GM23338 (cell line): ENCODE results near the gene SPRED2. TPM values are rescaled to one million over a fixed set of nuclear protein-coding genes. Genes with fewer than 3 reads are reported as not detected.

Experiments
- ATAC-seq: fragments of 200-7000 bp; cut with Tn5 transposase; 3 replicates; pipeline ENCODE4 v1.9.1; 2020
- DNase-seq: peaks from one replicate; pipeline ENCODE4 v3.0.0-alpha.2; 2015; ENCODE audit warnings: low spot score
- H2AFZ ChIP-seq: fragments of 200-600 bp; sonication (generic); 2 replicates; pipeline ENCODE4 v1.8.0; 2016; ENCODE audit warnings: antibody characterized with exemption, mild to moderate bottlenecking, moderate library complexity
- H3F3A ChIP-seq: fragments of 200-600 bp; sonication (generic); replicated peaks from 2 replicates; pipeline ENCODE4 v1.8.0; 2017; ENCODE audit warnings: antibody characterized with exemption, mixed run types, low read depth
- H3K27ac ChIP-seq: fragments of 200-600 bp; sonication (generic); 2 replicates; pipeline ENCODE4 v1.6.1; 2016; ENCODE audit warnings: low read depth
- H3K27me3 ChIP-seq: fragments of 200-600 bp; sonication (generic); 2 replicates; pipeline ENCODE4 v1.8.0; 2016; ENCODE audit warnings: mild to moderate bottlenecking, mixed run types, moderate library complexity; ENCODE audit not compliant: insufficient read depth
- H3K36me3 ChIP-seq: fragments of 200-600 bp; sonication (generic); 2 replicates; pipeline ENCODE4 v1.8.0; 2016; ENCODE audit warnings: mild to moderate bottlenecking; ENCODE audit not compliant: insufficient read depth
- H3K4me1 ChIP-seq: fragments of 200-600 bp; sonication (generic); 2 replicates; pipeline ENCODE4 v1.8.0; 2016; ENCODE audit warnings: mild to moderate bottlenecking, moderate library complexity; ENCODE audit not compliant: insufficient read depth
- H3K4me2 ChIP-seq: fragments of 200-600 bp; sonication (generic); 2 replicates; pipeline ENCODE4 v1.7.1; 2017; ENCODE audit warnings: mixed run types
- H3K4me3 ChIP-seq: fragments of 200-600 bp; sonication (generic); 2 replicates; pipeline ENCODE4 v1.6.1; 2016; ENCODE audit warnings: mixed run types
- H3K79me2 ChIP-seq: fragments of 200-600 bp; sonication (generic); replicated peaks from 2 replicates; pipeline ENCODE4 v1.8.0; 2017; ENCODE audit warnings: mild to moderate bottlenecking; ENCODE audit not compliant: insufficient read depth
- H3K9me2 ChIP-seq: fragments of 200-600 bp; sonication (generic); 2 replicates; pipeline ENCODE4 v1.8.0; 2017; ENCODE audit not compliant: insufficient read depth
- H4K20me1 ChIP-seq: fragments of 200-600 bp; sonication (generic); replicated peaks from 2 replicates; pipeline ENCODE4 v1.8.0; 2017; ENCODE audit warnings: mild to moderate bottlenecking; ENCODE audit not compliant: insufficient read depth
- H3K27ac Mint-ChIP-seq: 2 replicates; pipeline ENCODE4 v1.8.0; 2020; ENCODE audit warnings: inconsistent platforms, mild to moderate bottlenecking, moderate library complexity, mixed read lengths
- H3K27me3 Mint-ChIP-seq: 3 replicates; pipeline ENCODE4 v1.8.0; 2022; ENCODE audit warnings: low read depth, mild to moderate bottlenecking, moderate library complexity, mixed read lengths, inconsistent platforms; ENCODE audit not compliant: insufficient read depth, poor library complexity
- H3K36me3 Mint-ChIP-seq: 3 replicates; pipeline ENCODE4 v1.8.0; 2021; ENCODE audit warnings: low read depth, mild to moderate bottlenecking, inconsistent platforms, moderate library complexity, mixed read lengths
- H3K4me1 Mint-ChIP-seq: 3 replicates; pipeline ENCODE4 v1.8.0; 2020; ENCODE audit warnings: mild to moderate bottlenecking, inconsistent platforms, mixed read lengths
- H3K4me3 Mint-ChIP-seq: 3 replicates; pipeline ENCODE4 v1.8.0; 2021; ENCODE audit warnings: moderate library complexity, mild to moderate bottlenecking, inconsistent platforms, mixed read lengths
- H3K9me3 Mint-ChIP-seq: 3 replicates; pipeline ENCODE4 v1.8.0; 2020; ENCODE audit warnings: moderate library complexity, mild to moderate bottlenecking, inconsistent platforms, mixed read lengths
- CREB1 ChIP-seq: fragments of 250-450 bp; sonication (Bioruptor Pico); IDR thresholded peaks from 2 replicates; pipeline ENCODE4 v1.5.0; 2020; ENCODE audit warnings: low read depth, mild to moderate bottlenecking, moderate library complexity
- EZH2 ChIP-seq: fragments of 200-600 bp; sonication (generic); IDR thresholded peaks from one replicate; pipeline ENCODE4 v1.8.0; 2017; ENCODE audit warnings: antibody characterized with exemption, mild to moderate bottlenecking, low read depth; ENCODE audit not compliant: unreplicated experiment
- EZH2phosphoT487 ChIP-seq: fragments of 200-600 bp; sonication (generic); IDR thresholded peaks from one replicate; pipeline ENCODE4 v1.8.1; 2018; ENCODE audit warnings: antibody characterized with exemption; ENCODE audit not compliant: unreplicated experiment
- JUNB ChIP-seq: IDR thresholded peaks from one replicate; pipeline ENCODE4 v1.6.1; 2016; ENCODE audit warnings: antibody characterized with exemption; ENCODE audit not compliant: unreplicated experiment
- NANOG ChIP-seq: IDR thresholded peaks from 2 replicates; pipeline ENCODE4 v1.6.1; 2016; ENCODE audit warnings: antibody characterized with exemption, borderline replicate concordance
- POLR2AphosphoS5 ChIP-seq: IDR thresholded peaks from 2 replicates; pipeline ENCODE4 v1.6.1; 2016; ENCODE audit warnings: antibody characterized with exemption, low read depth
- STAT1 ChIP-seq: IDR thresholded peaks from one replicate; pipeline ENCODE4 v1.6.1; 2016; ENCODE audit warnings: antibody characterized with exemption; ENCODE audit not compliant: unreplicated experiment
- ZNF114 ChIP-seq: fragments of 250-450 bp; sonication (Bioruptor Pico); IDR thresholded peaks from 2 replicates; pipeline ENCODE4 v1.5.0; 2020; ENCODE audit warnings: mild to moderate bottlenecking, moderate library complexity
- ZNF331 ChIP-seq: fragments of 250-450 bp; sonication (Bioruptor Pico); IDR thresholded peaks from 2 replicates; pipeline ENCODE4 v1.5.0; 2020; ENCODE audit warnings: low read depth, mild to moderate bottlenecking, moderate library complexity
- polyA plus RNA-seq: library from polyadenylated mRNA; unstranded; fragments of >200 nt; fragmentation: Nextera tagmentation; extraction: Ambion mirVana; gene quantifications from 2 replicates; pipeline ENCODE4 v1.2.1, GENCODE V29; 2016
- total RNA-seq: library from RNA; depleted of rRNA; stranded (reverse); fragments of >200 nt; shearing (Covaris generic); gene quantifications from 2 replicates; pipeline ENCODE4 v1.2.3, GENCODE V29; 2014
- TF ChIP-seq, protein P1 (sequence below): IDR thresholded peaks from one replicate; pipeline ENCODE4 v1.6.1; 2018; ENCODE audit warnings: antibody characterized with exemption; ENCODE audit not compliant: unreplicated experiment
- TF ChIP-seq, protein P2 (sequence below), 2 experiments: fragments of 200-600 bp in 1 of 2; sonication (generic) in 1 of 2; conservative IDR thresholded peaks; 2 replicates each; pipeline versions ENCODE4 v1.5.1 to v1.6.1; 2016 to 2017; ENCODE audit warnings: antibody characterized with exemption in 2 of 2, low read depth in 2 of 2, mild to moderate bottlenecking in 2 of 2, moderate library complexity in 1 of 2

SPRED2 gene
- total and polyA plus RNA-seq, 2 experiments from 2014 or later: 8.7 to 13.0 TPM

DNA sequence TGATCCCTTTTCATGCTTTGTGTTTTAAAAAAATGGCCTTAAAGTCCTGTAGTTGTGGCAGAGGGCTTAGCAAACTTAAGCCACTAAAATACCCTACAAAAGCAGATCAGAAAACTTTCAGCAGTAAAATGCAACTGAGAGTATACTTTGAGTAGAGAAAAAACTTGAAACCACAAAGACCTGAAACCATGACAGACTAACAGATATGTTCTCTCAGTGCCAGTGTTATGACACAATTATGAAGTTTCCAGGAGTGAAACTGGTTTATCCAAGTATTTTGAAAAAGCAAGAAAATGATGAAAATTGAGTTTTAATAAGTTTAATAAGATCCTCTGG lies 74.5 kb downstream of the SPRED2 start:
- Histone ChIP-seq H3K4me1 (peaks cover 19% of the 10 kb centered on the region), H3K79me2 (peaks cover 12% of the 10 kb centered on the region; the same call in 1 of the 2 replicates), H2AFZ (no peak overlapping the region), H3K27me3 (no peaks in the 10 kb centered on the region), H3K36me3 (no peaks in the 10 kb centered on the region), H3K9me2 (no peaks in the 10 kb centered on the region), H3K4me3 (no peak overlapping the region), H4K20me1 (peaks cover 23% of the 10 kb centered on the region), H3K27ac (no peak overlapping the region), H3K4me2 (peak overlapping the region; percentile 49; the same call in 1 of the 2 replicates), H3F3A (no peaks in the 10 kb centered on the region)
- TF ChIP-seq, protein P1, sequence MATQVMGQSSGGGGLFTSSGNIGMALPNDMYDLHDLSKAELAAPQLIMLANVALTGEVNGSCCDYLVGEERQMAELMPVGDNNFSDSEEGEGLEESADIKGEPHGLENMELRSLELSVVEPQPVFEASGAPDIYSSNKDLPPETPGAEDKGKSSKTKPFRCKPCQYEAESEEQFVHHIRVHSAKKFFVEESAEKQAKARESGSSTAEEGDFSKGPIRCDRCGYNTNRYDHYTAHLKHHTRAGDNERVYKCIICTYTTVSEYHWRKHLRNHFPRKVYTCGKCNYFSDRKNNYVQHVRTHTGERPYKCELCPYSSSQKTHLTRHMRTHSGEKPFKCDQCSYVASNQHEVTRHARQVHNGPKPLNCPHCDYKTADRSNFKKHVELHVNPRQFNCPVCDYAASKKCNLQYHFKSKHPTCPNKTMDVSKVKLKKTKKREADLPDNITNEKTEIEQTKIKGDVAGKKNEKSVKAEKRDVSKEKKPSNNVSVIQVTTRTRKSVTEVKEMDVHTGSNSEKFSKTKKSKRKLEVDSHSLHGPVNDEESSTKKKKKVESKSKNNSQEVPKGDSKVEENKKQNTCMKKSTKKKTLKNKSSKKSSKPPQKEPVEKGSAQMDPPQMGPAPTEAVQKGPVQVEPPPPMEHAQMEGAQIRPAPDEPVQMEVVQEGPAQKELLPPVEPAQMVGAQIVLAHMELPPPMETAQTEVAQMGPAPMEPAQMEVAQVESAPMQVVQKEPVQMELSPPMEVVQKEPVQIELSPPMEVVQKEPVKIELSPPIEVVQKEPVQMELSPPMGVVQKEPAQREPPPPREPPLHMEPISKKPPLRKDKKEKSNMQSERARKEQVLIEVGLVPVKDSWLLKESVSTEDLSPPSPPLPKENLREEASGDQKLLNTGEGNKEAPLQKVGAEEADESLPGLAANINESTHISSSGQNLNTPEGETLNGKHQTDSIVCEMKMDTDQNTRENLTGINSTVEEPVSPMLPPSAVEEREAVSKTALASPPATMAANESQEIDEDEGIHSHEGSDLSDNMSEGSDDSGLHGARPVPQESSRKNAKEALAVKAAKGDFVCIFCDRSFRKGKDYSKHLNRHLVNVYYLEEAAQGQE: no peak
- TF ChIP-seq EZH2phosphoT487 (no peak), POLR2AphosphoS5 (no peak), STAT1 (no peak), ZNF114 (CRISPR knock-in tag) (no peak)
- TF ChIP-seq, protein P2, sequence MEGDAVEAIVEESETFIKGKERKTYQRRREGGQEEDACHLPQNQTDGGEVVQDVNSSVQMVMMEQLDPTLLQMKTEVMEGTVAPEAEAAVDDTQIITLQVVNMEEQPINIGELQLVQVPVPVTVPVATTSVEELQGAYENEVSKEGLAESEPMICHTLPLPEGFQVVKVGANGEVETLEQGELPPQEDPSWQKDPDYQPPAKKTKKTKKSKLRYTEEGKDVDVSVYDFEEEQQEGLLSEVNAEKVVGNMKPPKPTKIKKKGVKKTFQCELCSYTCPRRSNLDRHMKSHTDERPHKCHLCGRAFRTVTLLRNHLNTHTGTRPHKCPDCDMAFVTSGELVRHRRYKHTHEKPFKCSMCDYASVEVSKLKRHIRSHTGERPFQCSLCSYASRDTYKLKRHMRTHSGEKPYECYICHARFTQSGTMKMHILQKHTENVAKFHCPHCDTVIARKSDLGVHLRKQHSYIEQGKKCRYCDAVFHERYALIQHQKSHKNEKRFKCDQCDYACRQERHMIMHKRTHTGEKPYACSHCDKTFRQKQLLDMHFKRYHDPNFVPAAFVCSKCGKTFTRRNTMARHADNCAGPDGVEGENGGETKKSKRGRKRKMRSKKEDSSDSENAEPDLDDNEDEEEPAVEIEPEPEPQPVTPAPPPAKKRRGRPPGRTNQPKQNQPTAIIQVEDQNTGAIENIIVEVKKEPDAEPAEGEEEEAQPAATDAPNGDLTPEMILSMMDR (conservative IDR thresholded peaks at IDR 0.05; ENCODE audit: low read depth in 2 of 2): no peak
- no peaks in the 10 kb centered on the region for H3K9me3 Mint-ChIP-seq
- ATAC-seq (no peak), DNase-seq (no peak)
- no peaks in the 10 kb centered on the region for H3K27me3 Mint-ChIP-seq
- no peak overlapping the region for H3K4me3 Mint-ChIP-seq
- H3K27ac Mint-ChIP-seq: no peak overlapping the region
- peaks cover 26% of the 10 kb centered on the region for H3K4me1 Mint-ChIP-seq
- H3K36me3 Mint-ChIP-seq: no peaks in the 10 kb centered on the region

DNA sequence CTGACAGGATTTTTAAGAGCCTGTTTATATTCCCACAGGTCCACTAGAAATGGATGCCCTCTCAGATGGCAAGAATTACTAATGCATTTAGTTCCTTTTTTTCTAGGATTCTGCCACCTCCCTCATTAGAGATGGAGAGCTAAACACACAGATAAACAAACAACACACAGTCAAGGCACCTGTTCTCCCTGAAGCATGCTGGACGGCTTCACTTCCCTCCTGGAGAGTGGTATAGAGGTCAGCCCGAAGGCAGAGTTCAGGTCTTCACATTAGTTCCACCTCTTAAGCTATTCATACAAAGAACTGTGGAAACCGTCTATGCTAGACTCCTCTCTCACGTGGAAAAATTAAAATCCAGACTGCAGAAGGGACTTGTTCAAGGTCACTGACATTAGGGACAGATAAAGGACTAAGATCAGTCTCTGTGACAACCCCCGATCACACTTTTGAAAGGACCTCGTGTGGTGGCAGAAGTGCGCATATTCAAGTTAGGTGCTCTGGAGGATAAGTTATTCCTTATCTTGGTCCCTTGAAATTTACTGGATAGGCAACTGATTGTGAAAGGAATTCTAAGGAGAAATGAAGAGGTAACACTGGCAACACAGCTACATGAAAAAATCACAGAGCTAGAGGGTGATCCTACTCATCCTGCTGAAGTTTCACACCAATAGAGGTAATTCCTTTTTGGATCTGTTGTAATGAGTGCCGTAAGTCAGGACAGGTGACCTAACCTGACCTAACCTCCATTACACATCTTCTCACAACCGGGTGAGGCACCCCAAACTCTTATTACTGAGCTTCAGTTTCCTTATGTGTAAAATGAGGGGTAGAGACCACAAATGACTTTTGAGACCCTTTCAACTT lies 75.1 kb downstream of the SPRED2 start:
- TF ChIP-seq, protein P2 (conservative IDR thresholded peaks at IDR 0.05; ENCODE audit: low read depth in 2 of 2): no peak
- no peak for TF ChIP-seq JUNB
- TF ChIP-seq NANOG: no peak
- no peak for TF ChIP-seq CREB1 (CRISPR knock-in tag)
- TF ChIP-seq, protein P1: no peak
- no peak for TF ChIP-seq STAT1
- no peak for TF ChIP-seq ZNF331 (CRISPR knock-in tag)
- TF ChIP-seq EZH2: no peak
- TF ChIP-seq ZNF114 (CRISPR knock-in tag): no peak
- Mint-ChIP-seq H3K4me1 (peaks cover 28% of the 10 kb centered on the region), H3K9me3 (no peaks in the 10 kb centered on the region), H3K36me3 (no peaks in the 10 kb centered on the region), H3K4me3 (no peak overlapping the region; the same call in 2 of the 3 replicates), H3K27me3 (no peaks in the 10 kb centered on the region), H3K27ac (no peak overlapping the region)
- no peaks in the 10 kb centered on the region for H3K36me3 ChIP-seq
- ATAC-seq: peak; percentile 32
- peaks cover 12% of the 10 kb centered on the region; the same call in 1 of the 2 replicates for H3K79me2 ChIP-seq
- H3K9me2 ChIP-seq: no peaks in the 10 kb centered on the region
- no peak overlapping the region for H3K27ac ChIP-seq
- peaks cover 27% of the 10 kb centered on the region for H4K20me1 ChIP-seq
- no peaks in the 10 kb centered on the region for H3K27me3 ChIP-seq
- H3K4me1 ChIP-seq: peaks cover 19% of the 10 kb centered on the region
- H3F3A ChIP-seq: no peaks in the 10 kb centered on the region
- H2AFZ ChIP-seq: no peak overlapping the region
- DNase-seq: peak; percentile 23
- H3K4me2 ChIP-seq: peak overlapping the region; percentile 49; the same call in 1 of the 2 replicates
- no peak overlapping the region for H3K4me3 ChIP-seq
